Measurements from ENCODE around the gene ATPAF1. TPM values are rescaled to one million over a fixed set of nuclear protein-coding genes. Genes with fewer than 3 reads are reported as not detected.

The ATPAF1 gene
- total RNA-seq, 1 donor from 2014 or later, result 36.2 TPM

GRCh38 chr1:46613661-46614603, 54.2 kb downstream of the ATPAF1 start:
- peak; percentile 73 for DNase-seq

- no peak for DNase-seq
Measured at GRCh38 chr1:46612937-46613660, 55.1 kb downstream of the ATPAF1 start.

- peak; percentile 13 for DNase-seq
Measured at GRCh38 chr1:46611691-46612221, 56.4 kb downstream of the ATPAF1 start.

GRCh38 chr1:46607345-46608130, 60.6 kb downstream of the ATPAF1 start:
- DNase-seq, result no peak

GRCh38 chr1:46606255-46606965, 61.8 kb downstream of the ATPAF1 start:
- no peak for DNase-seq

GRCh38 chr1:46605232-46605631, 62.9 kb downstream of the ATPAF1 start:
- no peak for DNase-seq

- DNase-seq, result peak; percentile 97
Measured at GRCh38 chr1:46603858-46604549, 64.2 kb downstream of the ATPAF1 start, which contains the start of gene MKNK1. Gene MKNK1 (minus strand): TSS chr1:46604268. CDS start chr1:46583327, 20,941 bp downstream.

GRCh38 chr1:46603481-46603857, 64.7 kb downstream of the ATPAF1 start:
- DNase-seq, result peak; percentile 28

- no peak for DNase-seq
Measured at GRCh38 chr1:46601257-46602007, 66.7 kb downstream of the ATPAF1 start.

- DNase-seq, result no peak
Measured at GRCh38 chr1:46599059-46599970, 68.8 kb downstream of the ATPAF1 start.

GRCh38 chr1:46596846-46597245, 71.3 kb downstream of the ATPAF1 start:
- DNase-seq, result no peak

GRCh38 chr1:46596036-46596435, 72.1 kb downstream of the ATPAF1 start:
- DNase-seq, result no peak

GRCh38 chr1:46595127-46595526, 73.0 kb downstream of the ATPAF1 start:
- no peak for DNase-seq

- no peak for DNase-seq
Measured at GRCh38 chr1:46594063-46594462, 74.1 kb downstream of the ATPAF1 start.

GRCh38 chr1:46592823-46593222, 75.3 kb downstream of the ATPAF1 start:
- DNase-seq, result no peak

GRCh38 chr1:46589529-46589928, 78.6 kb downstream of the ATPAF1 start:
- no peak for DNase-seq

GRCh38 chr1:46587069-46587468, 81.1 kb downstream of the ATPAF1 start:
- DNase-seq, result no peak

- DNase-seq, result no peak
Measured at GRCh38 chr1:46585312-46585938, 82.7 kb downstream of the ATPAF1 start.

- no peak for DNase-seq
Measured at GRCh38 chr1:46583494-46583893, 84.7 kb downstream of the ATPAF1 start.
